Embryonic facial prominence (tissue), 1 donor: ENCODE measurements around the gene FANCF.

Experiments
- DNase-seq: peaks from one replicate; pipeline ENCODE4 v3.0.0-alpha.2; 2016; ENCODE audit errors: extremely low spot score

FANCF gene

GRCh38 chr11:22624742-22625447 lies 728 bp downstream of the FANCF start:
- no peak for DNase-seq

- DNase-seq = no peak
These were observed 7.8 kb downstream of the FANCF start for GRCh38 chr11:22617868-22618267.

- no peak for DNase-seq
These were observed 21.7 kb downstream of the FANCF start for GRCh38 chr11:22603933-22604332.

- DNase-seq = no peak
These were observed 23.1 kb downstream of the FANCF start for GRCh38 chr11:22602504-22602903.

GRCh38 chr11:22599458-22599857 lies 26.2 kb downstream of the FANCF start:
- DNase-seq = no peak

GRCh38 chr11:22597062-22597461 lies 28.6 kb downstream of the FANCF start:
- no peak for DNase-seq

- DNase-seq = no peak
These were observed 40.6 kb downstream of the FANCF start for GRCh38 chr11:22584976-22585375.

- no peak for DNase-seq
These were observed 41.6 kb downstream of the FANCF start for GRCh38 chr11:22583963-22584492.

- no peak for DNase-seq
These were observed 43.5 kb downstream of the FANCF start for GRCh38 chr11:22582151-22582410.

GRCh38 chr11:22581354-22582150 lies 44.1 kb downstream of the FANCF start:
- DNase-seq = no peak

- DNase-seq = no peak
These were observed 47.8 kb downstream of the FANCF start for GRCh38 chr11:22577854-22578253.
